Measurements from ENCODE around the gene EIF4H.
"Not testable (repeated sequence)": the region's sequence is repeated elsewhere in the genome, so short reads cannot be mapped to it uniquely, and the experiment has no call there.

The EIF4H gene

GRCh38 chr7:74190259-74190658, 16.1 kb downstream of the EIF4H start:
- Histone ChIP-seq H3K27ac (no peak overlapping the region), H3K4me3 (no peak overlapping the region)
- DNase-seq (ENCODE audit: low spot score), result no peak
- no peak for TF ChIP-seq CTCF (IDR thresholded peaks at IDR 0.05)

- no peak overlapping the region for H3K27ac ChIP-seq
- DNase-seq (ENCODE audit: low spot score), result no peak
- no peak for TF ChIP-seq CTCF (IDR thresholded peaks at IDR 0.05)
- H3K4me3 ChIP-seq, result no peak overlapping the region
These were observed 17.1 kb downstream of the EIF4H start for GRCh38 chr7:74191231-74191630.

DNA sequence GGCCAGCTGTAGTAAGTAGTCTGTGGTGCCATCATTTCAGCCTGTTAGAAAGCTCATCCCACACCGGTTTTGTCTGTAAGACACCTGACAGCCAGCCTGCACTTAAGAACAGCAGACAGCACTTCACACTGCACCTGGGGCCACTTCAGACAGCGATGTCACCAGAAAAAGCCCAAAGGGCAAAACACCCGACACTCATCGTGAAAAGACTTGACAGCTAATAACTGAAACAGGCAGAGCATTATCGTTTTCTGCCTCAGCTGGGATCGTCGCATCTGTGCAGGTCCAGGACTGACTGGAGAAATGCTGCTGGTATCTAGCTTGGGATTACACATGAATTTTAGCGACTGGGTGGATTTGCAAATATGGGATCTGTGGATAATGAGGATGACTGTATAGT, 18.9 kb downstream of the EIF4H start:
- no peak for DNase-seq (ENCODE audit: low spot score)
- Histone ChIP-seq H3K27ac (no peak overlapping the region), H3K4me3 (no peak overlapping the region)
- no peak for TF ChIP-seq CTCF (IDR thresholded peaks at IDR 0.05)

DNA sequence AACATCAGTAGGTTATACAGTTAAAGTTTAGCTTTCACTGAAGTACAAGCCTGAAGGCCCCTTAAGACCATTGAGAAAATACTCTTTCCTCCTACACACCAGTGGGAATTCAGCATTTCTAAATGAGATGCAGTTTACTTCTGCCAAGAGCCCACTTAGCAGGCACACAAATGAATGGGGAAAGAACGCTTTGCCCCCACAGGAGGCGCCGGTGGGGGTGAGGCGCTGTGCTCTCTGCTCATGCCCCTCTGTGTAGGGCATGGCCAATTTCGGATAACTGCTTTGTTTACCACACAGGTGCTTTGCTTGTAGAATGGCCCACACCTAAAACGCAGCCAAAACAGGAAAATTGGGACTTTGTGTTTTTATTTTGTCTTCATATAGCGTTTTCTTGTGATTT, 19.8 kb downstream of the EIF4H start:
- no peak overlapping the region for H3K4me3 ChIP-seq
- DNase-seq (ENCODE audit: low spot score), result no peak
- no peak overlapping the region for H3K27ac ChIP-seq
- no peak for TF ChIP-seq CTCF (IDR thresholded peaks at IDR 0.05)

- no peak for DNase-seq (ENCODE audit: low spot score)
- H3K27ac ChIP-seq, result no peak overlapping the region
- H3K4me3 ChIP-seq, result no peak overlapping the region
- no peak for TF ChIP-seq CTCF (IDR thresholded peaks at IDR 0.05)
These were observed 20.5 kb downstream of the EIF4H start for GRCh38 chr7:74194686-74195085.

- not testable (repeated sequence) for H3K27ac ChIP-seq; DNase-seq (ENCODE audit: low spot score); H3K4me3 ChIP-seq
These were observed 21.1 kb downstream of the EIF4H start for GRCh38 chr7:74195139-74195860.

GRCh38 chr7:74195968-74196654, 22.0 kb downstream of the EIF4H start:
- DNase-seq (ENCODE audit: low spot score); H3K4me3 ChIP-seq; H3K27ac ChIP-seq: not testable (repeated sequence)

- no peak overlapping the region for H3K27ac ChIP-seq
- TF ChIP-seq CTCF (IDR thresholded peaks at IDR 0.05), result no peak
- DNase-seq (ENCODE audit: low spot score), result no peak
- no peak overlapping the region for H3K4me3 ChIP-seq
These were observed 23.4 kb downstream of the EIF4H start for GRCh38 chr7:74197449-74198124.
